Neural cell (in vitro differentiated cells): ENCODE results near the gene FKBP1B.

ENCODE experiments used
- CTCF ChIP-seq: fragments of 450-650 bp; IDR thresholded peaks from 2 replicates; pipeline ENCODE4 v1.5.1; 2014; ENCODE audit warnings: antibody characterized with exemption, mild to moderate bottlenecking, moderate library complexity; ENCODE audit not compliant: poor library complexity, severe bottlenecking
- EZH2 ChIP-seq: fragments of 200-600, 300-800 bp; shearing (Covaris generic), sonication (generic); IDR thresholded peaks from 2 replicates; pipeline ENCODE4 v1.6.1; 2014; ENCODE audit warnings: antibody characterized with exemption, low read length, borderline replicate concordance, mild to moderate bottlenecking; ENCODE audit not compliant: insufficient read depth, poor library complexity, severe bottlenecking
- REST ChIP-seq: IDR thresholded peaks from 2 replicates; pipeline ENCODE4 v1.6.1; 2012; ENCODE audit warnings: borderline replicate concordance

GRCh38 chr2:24052951-24053350 lies 3.4 kb downstream of the FKBP1B start:
- TF ChIP-seq REST (no peak), CTCF (no peak), EZH2 (no peak)
